CD8-positive, alpha-beta T cell (primary cell): ENCODE results near the gene DUSP21. TPM values are rescaled to one million over a fixed set of nuclear protein-coding genes. Genes with fewer than 3 reads are reported as not detected.

ENCODE experiments used
- total RNA-seq, 46 experiments: library from RNA in 2 of 46; stranded (reverse) in 2 of 46; gene quantifications; one replicate each; pipeline ENCODE4 v1.2.3 and lab custom pipeline; 2021 to 2026

Gene DUSP21
- total RNA-seq, 2 experiments from 2014 or later: not detected

Other genes with a start within 250 kb of the DUSP21 start
- gene KDM6A, start 29.2 kb downstream of the DUSP21 start, total RNA-seq: 10 to 100 TPM; 61.5 to 63.5 TPM